ENCODE measurements around the gene VWA5B1.
"Not testable (repeated sequence)": the region's sequence is repeated elsewhere in the genome, so short reads cannot be mapped to it uniquely, and the experiment has no call there.

Gene VWA5B1

GRCh38 chr1:20280906-20281305, 9.8 kb upstream of the VWA5B1 start:
- no peak for DNase-seq (ENCODE audit: low read depth in 1 of 2, low spot score in 1 of 2)

GRCh38 chr1:20281801-20282200, 8.9 kb upstream of the VWA5B1 start:
- no peak for DNase-seq (ENCODE audit: low read depth in 1 of 2, low spot score in 1 of 2)

GRCh38 chr1:20282533-20282932, 8.1 kb upstream of the VWA5B1 start:
- DNase-seq (ENCODE audit: low read depth in 1 of 2, low spot score in 1 of 2) = no peak

- no peak for DNase-seq (ENCODE audit: low read depth in 1 of 2, low spot score in 1 of 2)
Observed at GRCh38 chr1:20284046-20284445, 6.6 kb upstream of the VWA5B1 start.

- no peak for DNase-seq (ENCODE audit: low read depth in 1 of 2, low spot score in 1 of 2)
Observed at GRCh38 chr1:20284625-20285024, 6.0 kb upstream of the VWA5B1 start.

GRCh38 chr1:20285510-20285909, 5.2 kb upstream of the VWA5B1 start:
- DNase-seq (ENCODE audit: low read depth in 1 of 2, low spot score in 1 of 2) = no peak

- not testable (repeated sequence) for DNase-seq (ENCODE audit: low read depth in 1 of 2, low spot score in 1 of 2)
Observed at GRCh38 chr1:20287696-20288095, 3.0 kb upstream of the VWA5B1 start.

GRCh38 chr1:20291645-20292084, 990 bp downstream of the VWA5B1 start:
- no peak for DNase-seq (ENCODE audit: low read depth in 1 of 2, low spot score in 1 of 2)

GRCh38 chr1:20298626-20299025, 8.0 kb downstream of the VWA5B1 start:
- DNase-seq (ENCODE audit: low read depth in 1 of 2, low spot score in 1 of 2) = no peak

GRCh38 chr1:20301463-20302107, 10.9 kb downstream of the VWA5B1 start:
- no peak for DNase-seq (ENCODE audit: low read depth in 1 of 2, low spot score in 1 of 2)

- no peak for DNase-seq (ENCODE audit: low read depth in 1 of 2, low spot score in 1 of 2)
Observed at GRCh38 chr1:20302108-20302471, 11.4 kb downstream of the VWA5B1 start.

GRCh38 chr1:20307026-20307425, 16.4 kb downstream of the VWA5B1 start:
- no peak for DNase-seq (ENCODE audit: low read depth in 1 of 2, low spot score in 1 of 2)

GRCh38 chr1:20308569-20308968, 17.9 kb downstream of the VWA5B1 start:
- DNase-seq (ENCODE audit: low read depth in 1 of 2, low spot score in 1 of 2) = no peak

GRCh38 chr1:20311289-20311688, 20.6 kb downstream of the VWA5B1 start:
- no peak for DNase-seq (ENCODE audit: low read depth in 1 of 2, low spot score in 1 of 2)

- no peak for DNase-seq (ENCODE audit: low read depth in 1 of 2, low spot score in 1 of 2)
Observed at GRCh38 chr1:20312310-20312709, 21.6 kb downstream of the VWA5B1 start.

- DNase-seq (ENCODE audit: low read depth in 1 of 2, low spot score in 1 of 2) = no peak
Observed at GRCh38 chr1:20312818-20313217, 22.1 kb downstream of the VWA5B1 start.

- DNase-seq (ENCODE audit: low read depth in 1 of 2, low spot score in 1 of 2) = no peak
Observed at GRCh38 chr1:20317471-20317870, 26.8 kb downstream of the VWA5B1 start.

GRCh38 chr1:20318521-20318920, 27.8 kb downstream of the VWA5B1 start:
- no peak for DNase-seq (ENCODE audit: low read depth in 1 of 2, low spot score in 1 of 2)

GRCh38 chr1:20318971-20319370, 28.3 kb downstream of the VWA5B1 start:
- no peak for DNase-seq (ENCODE audit: low read depth in 1 of 2, low spot score in 1 of 2)

GRCh38 chr1:20319456-20320220, 29.0 kb downstream of the VWA5B1 start:
- no peak for DNase-seq (ENCODE audit: low read depth in 1 of 2, low spot score in 1 of 2)

GRCh38 chr1:20320704-20321103, 30.0 kb downstream of the VWA5B1 start:
- DNase-seq (ENCODE audit: low read depth in 1 of 2, low spot score in 1 of 2) = no peak

- DNase-seq (ENCODE audit: low read depth in 1 of 2, low spot score in 1 of 2) = no peak
Observed at GRCh38 chr1:20321573-20321972, 30.9 kb downstream of the VWA5B1 start.
